GM19035 (cell line): ENCODE measurements around the gene SYN1.

Source experiments
- ATAC-seq: cut with Tn5 transposase; IDR thresholded peaks from one replicate; pipeline ENCODE4 v1.9.1; 2021; ENCODE audit not compliant: unreplicated experiment

SYN1 gene

GRCh38 chrX:47574547-47575301 lies 44.9 kb downstream of the SYN1 start:
- ATAC-seq, result no peak

DNA sequence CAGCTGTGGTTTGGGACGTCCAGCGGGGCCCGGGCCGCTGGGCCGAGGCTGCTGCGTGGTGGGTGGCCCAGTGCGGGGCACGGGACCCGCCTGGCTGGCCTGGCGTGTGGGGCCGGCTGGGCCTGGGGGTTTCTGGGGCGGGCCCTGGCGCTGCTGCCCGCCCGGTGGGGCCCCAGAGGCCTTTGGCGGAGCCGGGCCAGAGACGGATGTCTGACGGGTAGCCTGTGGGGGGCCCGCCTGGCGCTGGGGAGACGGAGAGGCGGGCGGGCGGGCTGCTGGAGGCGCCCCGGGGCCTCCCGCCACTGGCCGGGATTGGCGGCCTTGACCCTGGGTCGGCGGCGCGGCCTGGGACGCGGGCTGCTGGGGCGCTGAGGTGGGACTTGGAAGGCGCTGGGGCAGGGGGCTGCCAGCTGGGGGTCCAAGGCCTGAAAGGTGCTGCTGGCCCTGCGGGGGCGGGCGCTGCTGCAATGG lies 45.5 kb downstream of the SYN1 start:
- ATAC-seq, result no peak

DNA sequence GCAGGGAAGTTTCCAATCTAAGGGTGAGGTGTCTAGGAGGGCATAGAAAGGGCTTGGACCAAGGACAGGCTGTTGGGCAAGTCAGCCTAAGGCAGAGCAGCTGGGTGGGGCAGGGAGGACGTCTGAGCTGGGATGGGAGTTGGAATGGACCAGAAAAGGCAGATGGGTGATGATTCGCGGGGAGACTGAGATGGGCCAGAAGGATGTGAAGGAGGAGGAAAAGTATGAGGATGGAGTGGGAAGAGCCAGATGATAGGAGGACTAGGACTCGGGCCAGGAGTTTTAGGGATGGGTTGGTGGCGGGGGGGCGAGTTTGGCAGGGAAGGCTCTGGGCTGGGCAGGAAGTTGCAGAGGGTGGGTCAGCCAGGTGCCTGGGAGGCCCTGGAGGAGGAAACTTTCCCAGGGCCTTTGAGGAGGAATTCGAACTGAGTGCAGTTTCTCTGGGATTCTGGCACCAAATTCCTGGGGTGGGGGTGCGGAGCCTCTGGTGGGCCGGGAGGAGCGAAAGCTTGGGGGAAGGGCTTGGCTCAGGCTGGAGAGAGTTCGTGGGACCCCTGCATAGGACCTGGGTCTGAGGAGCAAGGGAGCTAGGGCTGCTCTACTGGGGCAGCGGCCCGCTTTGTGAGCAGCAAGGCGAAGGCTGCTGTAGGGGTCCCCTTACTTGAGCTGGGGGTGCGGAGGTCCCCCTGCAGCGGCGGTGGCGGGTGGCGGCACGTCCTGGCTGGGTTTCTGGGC lies 46.1 kb downstream of the SYN1 start:
- no peak for ATAC-seq

GRCh38 chrX:47572773-47573340 lies 46.8 kb downstream of the SYN1 start:
- ATAC-seq, result no peak

GRCh38 chrX:47571896-47572295 lies 47.8 kb downstream of the SYN1 start:
- ATAC-seq, result no peak

- ATAC-seq, result no peak
These were observed 48.4 kb downstream of the SYN1 start for GRCh38 chrX:47571215-47571614.

GRCh38 chrX:47570794-47571193 lies 48.9 kb downstream of the SYN1 start:
- ATAC-seq, result no peak

GRCh38 chrX:47568656-47569295 lies 50.9 kb downstream of the SYN1 start:
- no peak for ATAC-seq

- no peak for ATAC-seq
These were observed 52.8 kb downstream of the SYN1 start for GRCh38 chrX:47566841-47567240.

- ATAC-seq, result no peak
These were observed 55.1 kb downstream of the SYN1 start for GRCh38 chrX:47564438-47565085.

DNA sequence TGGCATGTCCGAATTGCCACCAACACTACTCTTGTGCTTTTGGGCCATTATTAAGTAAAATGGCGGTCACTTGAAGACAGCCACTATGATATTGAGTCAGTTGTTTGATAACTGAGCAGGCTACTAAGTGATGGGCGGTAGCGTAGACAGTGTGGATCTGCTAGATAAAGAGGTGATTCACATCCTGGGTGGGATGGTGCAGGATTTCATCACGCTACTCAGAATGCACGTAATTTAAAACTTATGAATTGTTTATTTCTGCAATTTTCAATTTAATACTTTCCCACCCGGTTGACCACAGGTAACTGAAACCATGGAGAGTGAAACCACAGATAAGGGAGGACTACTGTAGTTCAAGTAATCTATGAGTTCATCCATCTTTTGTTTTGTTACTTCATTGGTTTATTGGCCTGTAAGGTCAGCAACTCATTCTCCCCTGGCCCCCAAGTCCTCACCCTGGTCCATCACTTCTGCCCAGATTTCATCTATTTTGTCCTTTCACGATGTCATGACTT lies 55.8 kb downstream of the SYN1 start:
- ATAC-seq, result no peak

DNA sequence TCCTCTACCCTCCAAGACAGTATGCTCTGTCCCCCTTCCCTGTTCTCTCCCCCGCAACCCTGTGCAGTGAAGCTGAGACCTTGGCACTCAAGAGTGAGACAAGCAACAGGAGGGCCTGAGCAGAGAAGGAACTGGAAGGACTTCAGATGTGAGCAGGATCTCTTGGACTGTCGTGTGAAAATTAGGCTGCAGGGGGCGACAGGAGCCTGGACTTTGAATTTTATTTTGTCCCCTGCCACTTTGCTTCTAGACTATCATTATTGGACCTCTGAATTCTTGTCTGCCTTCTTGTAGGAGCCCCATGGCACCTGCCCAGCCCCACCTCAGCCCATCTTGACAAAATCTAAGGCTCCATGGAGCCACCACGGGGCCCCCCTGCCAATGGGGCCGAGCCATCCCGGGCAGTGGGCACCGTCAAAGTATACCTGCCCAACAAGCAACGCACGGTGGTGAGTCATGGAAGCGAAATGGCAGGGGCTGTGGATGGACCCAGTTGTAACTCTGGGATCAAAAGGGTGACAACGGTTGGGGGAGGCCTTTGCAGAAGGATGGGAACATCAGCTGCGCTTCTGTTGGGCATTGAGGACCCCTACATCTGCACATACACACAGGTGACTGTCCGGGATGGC lies 56.9 kb downstream of the SYN1 start:
- no peak for ATAC-seq

DNA sequence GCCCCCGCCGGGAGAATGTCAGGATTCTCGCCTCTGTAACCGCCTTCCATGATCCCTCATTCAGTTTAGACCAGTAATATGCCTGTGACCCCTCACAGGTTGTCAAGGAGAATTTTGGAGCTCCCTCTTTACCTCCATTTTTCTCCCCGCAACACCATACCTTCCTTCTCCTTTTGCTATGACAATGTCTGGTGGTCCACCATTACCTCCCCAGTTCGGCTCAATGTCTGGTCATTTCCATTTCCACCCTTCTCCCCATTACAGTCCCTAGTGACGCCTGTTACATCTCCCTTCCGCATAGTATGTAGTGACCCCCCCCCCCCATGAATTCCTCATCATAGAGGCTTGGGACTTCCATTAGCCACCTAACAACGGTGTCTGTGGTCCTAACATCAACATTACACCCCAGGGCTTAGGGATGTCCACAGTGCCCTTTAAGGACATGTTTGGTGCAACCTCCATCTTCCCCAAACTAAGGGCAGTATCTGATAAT lies 58.0 kb downstream of the SYN1 start:
- ATAC-seq, result no peak

- peak; percentile 91 for ATAC-seq
These were observed 58.6 kb downstream of the SYN1 start, which contains the start of gene ARAF for GRCh38 chrX:47560934-47561658. Gene ARAF (plus strand): TSS chrX:47561205. CDS start chrX:47562968, 1,763 bp downstream.

- no peak for ATAC-seq
These were observed 59.3 kb downstream of the SYN1 start for GRCh38 chrX:47560179-47560933.

- no peak for ATAC-seq
These were observed 61.2 kb downstream of the SYN1 start for GRCh38 chrX:47558436-47558835.

GRCh38 chrX:47556045-47556623 lies 63.5 kb downstream of the SYN1 start:
- ATAC-seq, result peak; percentile 79

DNA sequence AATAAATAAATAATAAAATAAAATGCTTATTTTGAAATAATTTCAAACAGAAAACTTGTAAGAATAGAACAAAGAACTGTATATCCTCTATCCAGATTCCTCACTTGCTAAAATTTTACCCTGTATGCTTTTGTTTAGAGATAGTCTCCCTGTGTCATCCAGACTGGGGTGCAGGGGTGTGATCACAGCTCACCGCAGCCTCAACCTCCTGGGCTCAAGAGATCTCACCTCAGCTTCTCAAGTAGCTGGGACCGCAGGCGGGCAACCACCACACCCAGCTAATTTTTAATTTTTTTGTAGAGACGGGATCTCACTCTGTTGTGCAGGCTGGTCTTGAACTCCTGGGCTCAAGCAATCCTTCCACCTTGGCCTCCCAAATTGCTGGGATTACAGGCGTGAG lies 76.2 kb downstream of the SYN1 start:
- no peak for ATAC-seq
